Activated T-cell treated with anti-CD3 and anti-CD28 coated beads for 48 hours (primary cell): ENCODE results near the gene SHANK1.
A peak's percentile ranks its signal among the peaks of the same experiment; 100 is the strongest.

Experiments used
- DNase-seq: peaks from one replicate; pipeline ENCODE4 v3.0.0-alpha.2; 2020; ENCODE audit warnings: low read depth

SHANK1 gene

GRCh38 chr19:50711805-50712204 is 7.8 kb downstream of the SHANK1 start:
- no peak for DNase-seq

DNA sequence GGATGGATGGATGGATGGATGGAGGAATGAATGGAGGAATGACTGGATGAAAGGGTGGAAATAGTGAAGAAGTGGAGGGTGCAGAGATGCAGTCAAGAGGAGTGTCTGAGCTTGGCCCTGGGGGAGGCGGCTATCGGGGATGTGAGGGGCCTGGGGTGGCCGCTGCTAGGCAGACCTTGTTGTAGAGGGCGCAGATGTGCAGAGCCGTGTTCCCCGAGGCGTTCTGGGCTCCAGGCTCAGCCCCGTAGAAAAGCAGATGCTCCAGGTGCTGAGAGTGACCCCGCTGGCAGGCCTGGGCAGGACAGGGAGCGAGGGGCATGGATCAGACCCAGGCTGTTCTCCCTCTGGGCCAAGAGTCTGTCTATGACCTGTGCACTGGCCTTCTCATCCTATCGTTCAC is 8.4 kb downstream of the SHANK1 start:
- no peak for DNase-seq

DNA sequence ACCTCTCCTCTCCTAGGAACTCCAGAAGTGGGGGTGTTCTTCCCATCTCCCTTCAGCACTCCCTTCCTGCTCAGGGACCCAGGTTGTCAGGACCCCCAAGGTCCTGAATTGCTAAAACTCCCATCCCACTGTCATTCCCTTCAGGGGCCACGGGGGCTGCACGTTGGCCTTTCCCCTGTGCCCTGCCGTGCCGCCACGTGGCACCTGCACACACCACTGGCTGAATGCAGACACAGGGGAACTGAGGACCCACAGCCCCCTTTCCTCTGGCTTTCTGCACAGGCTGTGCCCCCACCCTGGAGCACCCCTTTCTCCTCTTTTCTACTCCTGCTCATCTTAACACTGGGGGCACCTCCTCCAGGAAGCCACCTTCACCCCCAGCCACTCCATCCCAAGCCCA is 9.0 kb downstream of the SHANK1 start:
- DNase-seq, result no peak

GRCh38 chr19:50710094-50710493 is 9.5 kb downstream of the SHANK1 start:
- no peak for DNase-seq

DNA sequence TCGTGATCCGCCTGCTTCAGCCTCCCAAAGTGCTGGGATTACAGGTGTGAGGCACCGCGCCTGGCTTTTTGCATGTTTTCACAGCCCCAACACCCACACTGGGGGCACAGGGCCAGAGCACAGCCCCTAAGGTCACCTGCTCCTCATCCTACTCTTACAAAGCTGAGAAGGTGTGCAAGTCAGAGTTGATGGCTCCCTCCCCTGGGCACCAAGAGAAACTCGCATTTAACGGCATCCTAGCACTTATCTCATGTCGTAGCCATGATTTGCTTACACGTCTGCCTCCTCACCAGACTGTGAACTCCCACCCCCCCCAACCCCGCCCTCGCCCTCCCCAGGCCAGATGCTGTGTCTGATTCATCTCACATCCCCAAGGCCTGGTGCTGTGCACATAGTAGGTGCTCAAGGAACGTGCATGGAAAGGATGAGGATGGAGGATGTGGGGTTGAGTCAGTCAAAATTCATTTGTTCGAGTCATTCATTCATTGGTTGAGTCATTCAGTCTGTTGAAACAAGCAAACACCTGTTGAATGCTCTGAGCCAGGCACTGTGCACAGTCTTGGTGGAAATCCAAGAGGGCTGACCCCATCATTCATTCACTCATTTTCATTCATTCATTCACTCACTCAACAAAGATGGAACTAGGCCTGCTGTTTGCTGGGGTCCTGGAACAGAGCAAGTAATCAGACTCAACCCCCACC is 11.3 kb downstream of the SHANK1 start:
- no peak for DNase-seq

- DNase-seq, result no peak
These were observed 13.2 kb downstream of the SHANK1 start for GRCh38 chr19:50706387-50706786.

- DNase-seq, result no peak
These were observed 14.1 kb downstream of the SHANK1 start for GRCh38 chr19:50705422-50706019.

DNA sequence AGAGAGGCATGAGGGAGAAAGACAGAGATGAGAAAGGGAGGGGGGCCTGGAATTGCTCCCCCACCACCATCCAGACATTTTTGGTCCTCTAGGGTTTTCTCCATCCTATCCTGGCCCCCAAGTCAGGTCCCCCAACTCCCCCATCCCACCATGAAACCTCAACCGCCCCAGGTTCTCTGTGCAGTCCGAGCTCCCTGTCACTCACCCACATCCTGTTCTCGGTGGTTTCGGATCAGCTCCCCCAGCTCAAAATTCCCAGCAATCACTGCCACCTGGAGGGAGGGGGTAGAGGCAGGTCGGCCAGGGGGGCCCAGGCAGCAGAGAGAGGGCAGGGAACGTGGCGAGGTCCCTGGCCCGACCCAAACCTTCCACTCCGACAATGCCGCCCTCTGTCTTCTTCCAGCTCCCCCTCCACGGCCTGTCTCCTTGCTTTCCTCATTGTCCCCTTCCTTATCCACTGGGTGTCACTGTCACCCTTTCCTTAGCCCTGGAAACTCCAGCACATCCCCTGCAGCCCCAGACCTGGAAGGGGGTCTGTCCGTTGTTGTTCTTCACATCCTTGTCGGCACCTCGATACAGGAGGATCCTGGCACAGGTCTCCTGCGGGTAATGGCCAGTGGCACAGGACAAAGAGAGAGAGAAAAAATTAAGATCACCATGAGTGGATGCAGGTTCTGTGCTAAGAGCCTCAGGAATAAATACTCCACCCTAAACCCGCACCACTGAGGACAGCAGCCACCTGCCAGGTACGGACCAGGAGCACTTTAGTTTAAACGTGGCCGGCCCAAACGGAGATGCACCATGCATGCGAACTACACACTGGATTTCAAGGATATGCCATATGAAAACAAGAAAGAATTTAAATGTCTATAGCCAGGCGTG is 15.4 kb downstream of the SHANK1 start:
- no peak for DNase-seq

- no peak for DNase-seq
These were observed 16.5 kb downstream of the SHANK1 start for GRCh38 chr19:50702871-50703829.

GRCh38 chr19:50702158-50702870 is 17.3 kb downstream of the SHANK1 start:
- DNase-seq, result no peak

DNA sequence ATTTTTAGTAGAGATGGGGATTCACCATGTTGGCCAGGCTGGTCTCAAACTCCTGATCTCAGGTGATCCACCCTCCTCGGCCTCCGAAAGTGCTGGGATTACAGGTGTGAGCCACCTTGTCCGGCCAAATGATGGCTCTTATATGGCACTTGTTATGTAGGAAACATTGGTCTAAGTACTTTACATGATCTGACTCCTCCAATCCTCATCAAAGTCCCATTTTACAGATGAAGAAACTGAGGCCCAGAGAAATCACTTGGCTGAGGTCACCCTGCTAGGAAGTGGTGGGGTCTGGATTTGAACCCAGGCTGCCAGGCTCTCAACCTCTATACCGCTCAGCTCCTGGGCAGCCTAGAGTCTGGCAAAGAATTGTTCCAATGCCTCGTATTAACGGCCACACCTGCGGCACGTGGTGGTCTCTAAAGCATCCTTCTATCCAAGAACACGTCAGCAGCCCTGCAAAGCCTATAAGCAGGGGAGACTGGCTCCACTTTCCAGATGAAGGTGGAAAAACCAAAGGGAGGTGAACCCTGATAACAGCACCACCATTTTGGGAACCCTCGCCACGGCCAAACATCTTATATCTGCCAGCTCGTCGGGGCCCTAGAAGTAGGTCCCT is 18.1 kb downstream of the SHANK1 start:
- no peak for DNase-seq

DNA sequence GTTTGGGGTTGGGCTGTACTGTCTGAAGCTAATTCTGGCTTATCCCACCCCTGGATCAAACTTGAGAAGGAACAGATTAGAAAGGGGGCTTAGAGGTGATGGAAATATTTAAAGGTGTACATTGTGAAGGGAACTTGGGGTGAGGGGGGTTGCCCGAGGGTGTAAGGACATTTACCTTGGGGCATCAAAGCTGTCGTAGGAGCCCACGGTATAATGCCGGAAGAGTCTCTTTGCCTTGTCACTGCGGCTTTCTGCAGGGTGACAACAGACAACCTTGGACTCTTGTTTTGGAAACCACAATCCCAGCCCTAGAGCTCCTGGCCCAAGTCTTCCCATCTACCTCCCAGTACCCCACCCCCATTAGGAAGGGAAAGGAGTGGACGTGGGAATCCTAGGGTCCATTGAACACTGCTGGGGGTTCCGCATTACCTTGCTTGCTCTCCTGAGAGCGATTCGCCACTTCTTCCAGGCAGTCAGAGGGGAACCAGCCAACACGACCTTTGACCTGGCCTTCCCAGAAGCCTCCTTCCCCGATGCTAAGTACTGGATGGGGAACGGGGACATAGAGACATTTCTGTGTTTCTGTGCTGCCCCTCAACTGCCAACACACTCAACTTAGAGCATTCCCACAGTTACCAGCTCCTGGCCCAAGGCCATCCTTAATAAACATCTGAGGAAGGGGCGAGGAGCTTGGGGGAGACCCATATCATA is 22.0 kb downstream of the SHANK1 start:
- no peak for DNase-seq

DNA sequence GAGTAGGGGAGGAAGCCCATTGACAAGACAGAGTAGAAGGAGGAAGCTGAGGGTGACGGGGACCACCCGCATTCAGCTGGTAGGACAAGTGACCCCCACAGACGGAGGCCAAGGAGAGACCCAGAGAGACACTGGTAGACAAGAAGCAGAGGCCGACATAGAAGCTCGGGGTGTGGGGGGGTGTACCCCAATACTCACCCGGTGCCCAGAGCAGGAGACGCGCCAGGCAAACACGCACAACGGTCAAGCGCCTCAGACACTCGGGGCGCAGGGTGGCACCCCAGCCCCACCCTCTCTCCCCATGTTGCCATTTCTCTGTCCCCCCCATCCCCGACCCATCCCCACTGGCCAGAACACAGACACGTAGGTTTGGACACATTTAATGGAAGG is 23.5 kb downstream of the SHANK1 start:
- DNase-seq, result no peak

GRCh38 chr19:50695251-50696093 is 24.1 kb downstream of the SHANK1 start:
- DNase-seq, result peak; percentile 21

GRCh38 chr19:50694815-50695145 is 24.8 kb downstream of the SHANK1 start:
- DNase-seq, result no peak

- no peak for DNase-seq
These were observed 26.3 kb downstream of the SHANK1 start for GRCh38 chr19:50693064-50693975.

DNA sequence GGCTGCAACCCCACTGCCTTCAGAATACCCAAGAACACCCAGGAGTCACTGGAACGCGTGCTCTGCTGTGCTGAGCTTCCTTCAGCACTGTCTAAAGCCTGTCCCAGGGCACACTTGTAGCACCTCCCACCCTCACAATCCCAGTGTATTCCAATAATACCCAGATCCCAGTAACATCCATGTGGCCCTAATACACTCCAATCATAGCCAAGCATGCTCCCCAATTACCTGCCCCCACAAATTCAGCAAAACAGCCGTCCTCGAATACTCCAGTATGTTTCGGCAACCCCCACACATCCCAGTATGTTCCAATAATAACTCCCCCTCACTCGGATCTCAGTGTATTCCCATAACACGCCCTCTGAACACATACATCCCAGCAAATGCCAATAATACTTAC is 29.2 kb downstream of the SHANK1 start:
- no peak for DNase-seq

DNA sequence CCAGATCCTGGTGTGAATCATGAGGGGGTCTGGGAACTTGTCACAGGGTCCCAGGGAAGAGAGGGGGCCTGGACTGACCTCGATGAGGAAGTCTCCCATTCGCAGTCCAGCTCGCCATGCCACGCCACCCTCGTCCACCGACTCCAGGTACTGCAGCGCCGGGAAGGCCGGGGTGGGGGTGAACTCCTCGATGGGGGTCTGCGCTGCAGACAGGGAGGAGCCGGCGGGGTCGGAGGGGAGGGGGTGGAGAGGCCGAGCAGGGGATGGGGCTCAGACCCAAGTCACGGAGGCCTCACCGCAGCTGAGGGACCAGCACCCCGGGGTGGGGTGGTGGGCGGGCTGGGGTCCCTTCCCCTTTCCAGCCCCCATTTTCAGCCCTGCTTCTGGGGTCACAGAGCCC is 30.8 kb downstream of the SHANK1 start:
- no peak for DNase-seq
